BLaER1 (cell line): ENCODE measurements around the gene CREG2.

Source experiments
- H3K27ac ChIP-seq: shearing (Covaris generic); formaldehyde crosslinking; 2 replicates; pipeline ENCODE4 v1.8.1; 2022
- H3K27me3 ChIP-seq: shearing (Covaris generic); formaldehyde crosslinking; 2 replicates; pipeline ENCODE4 v1.8.1; 2022
- H3K36me3 ChIP-seq: shearing (Covaris generic); formaldehyde crosslinking; 2 replicates; pipeline ENCODE4 v1.8.1; 2022
- H3K4me1 ChIP-seq: shearing (Covaris generic); formaldehyde crosslinking; 2 replicates; pipeline ENCODE4 v1.8.1; 2022
- H3K4me2 ChIP-seq: shearing (Covaris generic); formaldehyde crosslinking; 2 replicates; pipeline ENCODE4 v1.8.1; 2022
- H3K4me3 ChIP-seq: shearing (Covaris generic); formaldehyde crosslinking; 2 replicates; pipeline ENCODE4 v1.8.1; 2022
- H3K9ac ChIP-seq: shearing (Covaris generic); formaldehyde crosslinking; 2 replicates; pipeline ENCODE4 v1.8.1; 2022
- H3K9me3 ChIP-seq: shearing (Covaris generic); formaldehyde crosslinking; 2 replicates; pipeline ENCODE4 v1.8.1; 2022
- H4K20me1 ChIP-seq: shearing (Covaris generic); formaldehyde crosslinking; 2 replicates; pipeline ENCODE4 v1.8.1; 2022
- Cebpa-rat ChIP-seq: shearing (Covaris generic); IDR thresholded peaks from 2 replicates; pipeline ENCODE4 v1.8.1; 2022

Gene CREG2

DNA sequence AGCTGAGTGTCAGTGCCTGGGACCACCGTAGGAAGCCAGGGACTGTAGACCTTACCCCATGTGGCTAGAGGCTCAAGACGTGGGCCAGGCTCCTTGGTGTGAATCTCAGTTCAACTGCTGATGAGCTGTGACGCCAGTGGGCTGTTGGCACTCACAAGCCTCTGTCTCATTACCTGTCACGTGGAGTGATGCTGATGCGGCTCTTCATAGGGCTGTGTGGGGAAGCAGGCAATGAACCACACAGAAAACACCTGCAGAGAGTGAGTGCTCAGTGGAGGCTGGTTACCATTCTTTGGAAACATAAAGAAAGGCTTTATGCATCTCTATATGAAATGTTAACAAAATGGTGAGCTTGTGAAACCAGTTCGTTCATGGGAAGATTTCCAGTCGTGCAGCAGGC is 36.1 kb downstream of the CREG2 start:
- H3K4me1 ChIP-seq: no peaks in the 10 kb centered on the region
- TF ChIP-seq Cebpa-rat: no peak
- no peak overlapping the region for H3K4me2 ChIP-seq

DNA sequence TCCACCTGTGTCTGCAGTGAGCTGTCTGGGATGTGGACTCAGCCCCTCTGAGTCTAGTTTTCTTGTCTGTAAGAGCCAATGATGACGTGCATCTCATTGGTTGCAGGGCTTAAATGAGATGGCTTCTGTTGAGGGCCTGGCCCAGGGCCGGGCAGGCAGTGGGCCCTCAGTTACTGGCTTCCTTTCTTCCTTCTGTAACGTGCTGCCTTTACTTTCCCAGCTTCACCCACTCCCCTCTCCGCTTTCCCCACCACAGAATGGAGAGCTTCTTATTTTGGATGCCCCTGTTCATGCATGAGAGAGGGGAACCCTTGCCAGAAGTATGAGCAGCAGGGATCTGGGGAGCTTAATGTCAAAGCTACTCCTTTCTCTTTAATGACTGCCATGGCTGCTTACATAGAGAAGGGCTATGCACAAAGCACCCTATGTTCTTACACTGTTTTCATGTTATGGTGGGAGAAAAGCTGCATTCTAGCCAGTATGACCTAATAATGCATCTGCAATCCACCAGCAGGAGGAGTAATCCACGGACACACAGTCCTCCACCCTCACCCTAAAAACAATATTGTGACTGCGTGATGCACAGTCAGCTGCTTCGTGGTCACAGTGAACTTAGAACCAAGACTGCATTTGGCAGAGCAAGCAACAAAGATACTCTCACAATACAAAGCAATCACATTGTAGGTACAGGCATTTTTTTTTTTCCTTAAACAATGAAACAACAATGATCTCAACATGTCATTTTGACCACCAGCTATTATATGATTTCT is 37.2 kb downstream of the CREG2 start:
- Histone ChIP-seq H3K9me3 (no peaks in the 10 kb centered on the region), H3K4me2 (no peak overlapping the region)

More for the DNA sequence above, 36.1 kb downstream of the CREG2 start:
- Histone ChIP-seq H3K36me3 (no peaks in the 10 kb centered on the region), H3K9me3 (no peaks in the 10 kb centered on the region), H3K9ac (no peak overlapping the region), H3K27me3 (no peaks in the 10 kb centered on the region), H4K20me1 (no peaks in the 10 kb centered on the region), H3K27ac (no peak overlapping the region), H3K4me3 (no peak overlapping the region)

DNA sequence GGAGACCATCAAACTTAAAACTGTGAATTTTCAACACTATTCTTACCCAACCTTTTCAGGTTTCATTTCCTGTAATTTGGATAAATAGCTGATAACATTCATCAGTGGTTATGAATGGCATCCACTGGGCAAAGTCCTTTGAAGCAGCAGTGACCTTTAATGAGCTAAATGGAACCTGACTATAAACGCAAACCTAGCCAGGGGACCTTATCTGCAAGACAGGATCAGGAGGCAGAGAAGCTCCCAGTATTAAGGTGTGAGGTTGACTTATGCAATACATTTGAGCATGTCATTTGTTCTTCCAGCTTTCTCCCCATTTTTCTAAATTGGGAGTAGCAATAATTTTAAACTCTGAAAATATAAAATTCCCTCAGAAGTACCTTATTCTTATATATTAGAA is 38.4 kb downstream of the CREG2 start:
- Histone ChIP-seq H3K4me3 (no peak overlapping the region), H4K20me1 (no peaks in the 10 kb centered on the region), H3K27me3 (no peaks in the 10 kb centered on the region), H3K9ac (no peak overlapping the region), H3K27ac (no peak overlapping the region), H3K9me3 (no peaks in the 10 kb centered on the region), H3K4me1 (no peaks in the 10 kb centered on the region), H3K4me2 (no peak overlapping the region), H3K36me3 (no peaks in the 10 kb centered on the region)
- TF ChIP-seq Cebpa-rat: no peak

More for the DNA sequence above, 37.2 kb downstream of the CREG2 start:
- H3K4me1 ChIP-seq: no peaks in the 10 kb centered on the region
- H3K36me3 ChIP-seq: no peaks in the 10 kb centered on the region
- H3K9ac ChIP-seq: no peak overlapping the region
- TF ChIP-seq Cebpa-rat: no peak
- H3K4me3 ChIP-seq: no peak overlapping the region
- H4K20me1 ChIP-seq: no peaks in the 10 kb centered on the region
- no peaks in the 10 kb centered on the region for H3K27me3 ChIP-seq
- no peak overlapping the region for H3K27ac ChIP-seq

DNA sequence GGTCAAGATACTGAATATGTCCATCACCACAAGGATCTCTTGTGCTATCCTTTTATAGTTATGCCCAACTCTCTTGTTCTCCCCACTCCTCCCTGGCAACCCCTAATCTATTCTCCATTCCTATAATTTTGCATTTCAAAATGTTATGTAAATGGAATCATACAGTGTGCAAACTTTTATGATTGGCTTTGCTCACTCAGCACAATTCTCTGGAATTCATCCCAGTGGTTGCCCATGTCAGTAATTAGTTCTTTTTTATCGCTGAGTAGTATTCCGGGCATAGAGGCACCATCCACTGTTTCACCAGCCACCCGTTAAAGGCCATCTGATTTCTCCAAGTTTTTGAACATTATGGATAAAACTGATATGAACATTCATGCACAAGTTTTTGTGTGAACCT is 40.4 kb downstream of the CREG2 start:
- Histone ChIP-seq H3K4me1 (peaks cover 8% of the 10 kb centered on the region), H3K27me3 (no peaks in the 10 kb centered on the region), H4K20me1 (no peaks in the 10 kb centered on the region), H3K9me3 (no peaks in the 10 kb centered on the region), H3K27ac (no peak overlapping the region), H3K36me3 (no peaks in the 10 kb centered on the region), H3K9ac (no peak overlapping the region), H3K4me3 (no peak overlapping the region), H3K4me2 (no peak overlapping the region)
- no peak for TF ChIP-seq Cebpa-rat

DNA sequence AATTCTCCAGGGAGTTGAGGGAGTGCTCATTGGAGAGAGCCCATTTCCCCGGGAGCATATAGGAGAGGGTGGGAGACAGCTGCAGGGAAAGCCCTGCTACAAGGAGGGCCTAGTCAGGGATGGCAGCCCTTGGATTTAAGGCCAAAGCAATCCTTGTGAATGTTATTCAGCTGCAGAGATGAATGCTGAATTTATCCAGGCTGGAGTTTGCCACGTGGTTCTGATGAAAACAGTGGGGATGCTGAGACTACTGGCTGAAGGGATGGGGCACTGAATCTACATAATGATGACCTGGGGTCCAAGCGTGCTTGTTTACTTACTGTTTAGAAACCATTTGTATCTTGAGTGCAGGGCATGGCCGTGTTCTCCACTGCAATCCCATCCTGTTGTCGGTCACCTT is 43.2 kb downstream of the CREG2 start:
- peaks cover 15% of the 10 kb centered on the region for H3K4me1 ChIP-seq
- H3K36me3 ChIP-seq: no peaks in the 10 kb centered on the region
- no peaks in the 10 kb centered on the region for H3K9me3 ChIP-seq
- no peak overlapping the region for H3K27ac ChIP-seq
- no peaks in the 10 kb centered on the region for H4K20me1 ChIP-seq
- no peak overlapping the region for H3K4me3 ChIP-seq
- no peak overlapping the region for H3K4me2 ChIP-seq
- H3K9ac ChIP-seq: no peak overlapping the region
- no peaks in the 10 kb centered on the region for H3K27me3 ChIP-seq
- no peak for TF ChIP-seq Cebpa-rat

DNA sequence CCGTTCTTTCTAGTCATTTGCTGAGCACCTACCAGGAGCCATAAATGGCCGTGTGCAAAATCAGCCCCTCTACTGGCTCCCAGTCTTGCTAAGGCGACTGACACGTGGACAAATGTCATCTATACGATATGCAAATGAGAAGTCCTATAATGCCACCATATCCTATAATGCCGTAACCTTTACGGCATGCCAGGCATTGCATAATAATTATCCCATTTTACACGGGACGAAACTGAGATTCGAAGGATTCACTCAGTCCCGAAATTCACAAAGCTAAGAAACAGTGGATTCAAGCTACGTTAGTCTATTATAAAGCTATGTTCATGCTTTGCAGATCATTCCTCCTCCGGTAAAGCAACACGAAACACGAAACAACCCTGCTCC is 44.7 kb downstream of the CREG2 start:
- no peaks in the 10 kb centered on the region for H3K9me3 ChIP-seq
- H3K4me2 ChIP-seq: no peak overlapping the region
- no peak overlapping the region for H3K27ac ChIP-seq
- H3K9ac ChIP-seq: no peak overlapping the region
- H3K4me1 ChIP-seq: peaks cover 15% of the 10 kb centered on the region
- H3K36me3 ChIP-seq: no peaks in the 10 kb centered on the region
- H4K20me1 ChIP-seq: no peaks in the 10 kb centered on the region
- H3K27me3 ChIP-seq: no peaks in the 10 kb centered on the region
- H3K4me3 ChIP-seq: no peak overlapping the region
- TF ChIP-seq Cebpa-rat: no peak

DNA sequence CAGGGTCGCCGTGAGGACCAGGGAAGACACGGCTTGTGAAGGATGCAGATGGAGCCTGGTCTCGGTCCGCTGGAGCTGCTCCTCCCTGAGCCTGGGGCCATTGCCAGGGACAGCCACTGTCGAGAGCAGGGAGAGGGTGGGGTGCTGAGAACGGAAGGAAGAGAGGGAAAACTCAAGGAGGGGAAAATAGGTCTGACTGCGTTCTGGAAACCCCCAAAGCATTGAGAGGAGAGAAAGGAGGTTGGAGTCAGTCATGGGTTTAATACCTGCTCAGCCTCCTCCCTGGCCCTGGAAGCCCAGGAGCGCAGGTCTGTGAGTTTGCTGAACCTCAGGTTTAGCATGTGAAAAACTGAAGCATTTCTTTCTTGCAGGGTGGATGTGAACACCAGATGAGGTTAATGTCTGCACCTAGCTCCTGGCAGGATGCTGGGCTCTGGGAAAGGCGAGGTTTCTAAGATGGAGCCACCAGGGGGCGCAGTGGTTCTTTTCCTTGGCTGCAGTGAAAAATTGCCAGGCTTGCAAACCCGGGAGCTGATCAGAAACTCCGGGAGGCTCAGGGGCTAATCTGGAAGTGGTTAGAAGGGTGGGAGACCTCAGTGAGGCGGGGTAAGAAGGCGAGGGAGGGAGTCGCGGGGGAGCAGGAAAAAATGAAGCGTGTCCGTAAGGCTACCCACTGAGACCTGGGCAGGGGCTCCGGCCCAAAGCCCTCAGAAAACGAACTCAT is 45.2 kb downstream of the CREG2 start:
- TF ChIP-seq Cebpa-rat: no peak
- no peak overlapping the region for H3K27ac ChIP-seq
- no peaks in the 10 kb centered on the region for H3K36me3 ChIP-seq
- no peaks in the 10 kb centered on the region for H4K20me1 ChIP-seq
- no peak overlapping the region for H3K4me3 ChIP-seq
- no peaks in the 10 kb centered on the region for H3K9me3 ChIP-seq
- H3K4me2 ChIP-seq: peak overlapping the region; percentile 44
- no peaks in the 10 kb centered on the region for H3K27me3 ChIP-seq
- peaks cover 15% of the 10 kb centered on the region for H3K4me1 ChIP-seq
- H3K9ac ChIP-seq: no peak overlapping the region

DNA sequence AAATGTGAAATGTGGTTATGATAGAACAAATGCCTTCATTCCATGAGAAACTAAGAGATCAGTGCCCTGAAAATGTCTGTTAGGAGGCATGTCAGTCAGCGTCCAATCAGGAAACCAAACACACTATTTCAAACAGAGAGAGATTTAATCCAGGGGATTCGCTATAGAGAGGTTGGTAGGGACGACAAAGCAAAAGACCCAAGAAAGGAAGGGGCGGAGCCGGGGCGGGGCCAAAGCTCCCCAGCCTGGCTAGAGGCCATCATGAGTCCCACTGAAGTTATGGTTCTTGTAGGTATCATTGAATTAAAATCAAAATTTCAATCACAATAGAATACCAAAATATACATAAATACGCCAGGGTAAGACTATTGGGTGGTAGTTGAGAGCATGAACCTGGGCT is 45.9 kb downstream of the CREG2 start:
- H3K4me1 ChIP-seq: peaks cover 15% of the 10 kb centered on the region
- H3K36me3 ChIP-seq: no peaks in the 10 kb centered on the region
- H3K9me3 ChIP-seq: no peaks in the 10 kb centered on the region
- H3K4me3 ChIP-seq: no peak overlapping the region
- H3K27me3 ChIP-seq: no peaks in the 10 kb centered on the region
- H3K9ac ChIP-seq: no peak overlapping the region
- no peak for TF ChIP-seq Cebpa-rat
- peak overlapping the region; percentile 44 for H3K4me2 ChIP-seq
- H3K27ac ChIP-seq: no peak overlapping the region
- no peaks in the 10 kb centered on the region for H4K20me1 ChIP-seq

DNA sequence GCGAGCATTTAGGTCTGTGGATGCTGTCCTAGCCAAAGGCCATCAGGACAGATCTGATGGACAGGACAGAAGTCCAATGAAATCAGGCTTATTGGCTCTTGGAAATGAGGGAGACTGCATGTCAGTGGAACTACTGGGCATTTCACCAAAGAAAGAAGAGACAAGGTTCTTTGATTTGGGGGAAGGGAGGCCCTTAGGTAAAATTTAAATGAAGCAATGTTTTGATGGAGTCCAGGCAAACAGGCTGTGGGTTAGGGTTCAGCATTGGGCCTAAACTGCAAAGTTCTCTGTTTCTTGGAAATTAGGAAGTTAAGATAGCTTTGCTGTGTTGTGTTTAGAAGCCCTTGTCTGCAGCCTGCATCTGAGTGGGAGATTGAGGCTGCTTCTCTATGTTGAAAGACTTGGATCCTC is 47.2 kb downstream of the CREG2 start:
- no peaks in the 10 kb centered on the region for H4K20me1 ChIP-seq
- no peaks in the 10 kb centered on the region for H3K9me3 ChIP-seq
- H3K27me3 ChIP-seq: no peaks in the 10 kb centered on the region
- TF ChIP-seq Cebpa-rat: no peak
- H3K36me3 ChIP-seq: no peaks in the 10 kb centered on the region
- H3K4me3 ChIP-seq: no peak overlapping the region
- H3K9ac ChIP-seq: no peak overlapping the region
- H3K4me2 ChIP-seq: no peak overlapping the region
- H3K4me1 ChIP-seq: peaks cover 15% of the 10 kb centered on the region
- no peak overlapping the region for H3K27ac ChIP-seq

DNA sequence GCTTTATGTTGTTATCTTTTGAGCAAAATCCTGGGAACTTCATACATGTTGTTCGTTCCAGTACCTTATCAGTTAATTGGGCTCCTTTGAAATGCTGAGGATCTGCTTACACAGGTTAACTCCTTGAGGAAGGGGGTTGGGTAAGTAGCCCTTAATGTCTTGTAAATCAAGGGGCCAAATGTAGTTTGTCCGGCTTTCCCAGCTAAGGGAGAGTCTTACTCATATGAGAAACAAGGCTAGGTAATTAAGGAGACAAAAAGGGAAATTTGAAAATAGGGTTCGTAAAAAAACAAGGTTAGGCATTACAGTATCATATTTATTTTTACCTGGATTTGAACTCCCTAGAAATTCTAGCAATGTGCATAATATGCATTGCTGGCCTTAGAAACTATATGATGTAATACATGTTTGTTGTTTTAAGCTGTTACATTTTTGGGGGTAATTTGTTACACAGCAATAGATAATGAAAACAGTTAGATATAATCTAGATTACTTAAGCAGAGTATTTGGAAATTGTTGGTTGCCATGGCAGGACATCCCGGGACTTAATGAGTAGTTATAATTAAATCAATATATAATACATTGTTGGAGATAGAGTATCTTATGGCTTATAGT is 47.9 kb downstream of the CREG2 start:
- Histone ChIP-seq H3K9ac (no peak overlapping the region), H3K9me3 (no peaks in the 10 kb centered on the region), H3K27me3 (no peaks in the 10 kb centered on the region), H3K27ac (no peak overlapping the region), H3K4me2 (no peak overlapping the region), H3K4me1 (peaks cover 21% of the 10 kb centered on the region), H3K36me3 (no peaks in the 10 kb centered on the region), H4K20me1 (no peaks in the 10 kb centered on the region), H3K4me3 (no peak overlapping the region)
- TF ChIP-seq Cebpa-rat: no peak
